GM12892 (cell line): ENCODE measurements around the gene DPF1.
A peak's percentile ranks its signal among the peaks of the same experiment; 100 is the strongest.
"Not testable (repeated sequence)": the region's sequence is repeated elsewhere in the genome, so short reads cannot be mapped to it uniquely, and the experiment has no call there.

Source experiments
- DNase-seq: peaks from one replicate; pipeline ENCODE4 v3.0.0; 2011; ENCODE audit not compliant: insufficient read length
- FAIRE-seq: peaks from 2 replicates; lab custom pipeline; 2011; peaks lifted over from hg19 to GRCh38; lab: Jason Lieb, UNC
- POLR2A ChIP-seq: IDR thresholded peaks from 2 replicates; pipeline ENCODE4 v1.6.1; 2011; ENCODE audit warnings: low read depth, low read length, control low read depth
- POLR2AphosphoS5 ChIP-seq: IDR thresholded peaks from 2 replicates; pipeline ENCODE4 v1.6.1; 2011; ENCODE audit warnings: low read depth, low read length, control low read depth
- TAF1 ChIP-seq: IDR thresholded peaks from 2 replicates; pipeline ENCODE4 v1.6.1; 2011; ENCODE audit warnings: low read depth, mild to moderate bottlenecking, control low read depth, low read length, borderline replicate concordance

DPF1 gene

GRCh38 chr19:38247126-38247525 lies 23.1 kb upstream of the DPF1 start:
- TF ChIP-seq POLR2A (no peak), TAF1 (no peak), POLR2AphosphoS5 (no peak)
- FAIRE-seq: no peak
- no peak for DNase-seq

- no peak for TF ChIP-seq POLR2AphosphoS5
- TF ChIP-seq POLR2A: no peak
- TF ChIP-seq TAF1: no peak
- FAIRE-seq (no peak), DNase-seq (no peak)
Measured at GRCh38 chr19:38245826-38246498, 21.9 kb upstream of the DPF1 start.

- FAIRE-seq: no peak
Measured at GRCh38 chr19:38243279-38243673, 19.3 kb upstream of the DPF1 start.

GRCh38 chr19:38239816-38240215 lies 15.8 kb upstream of the DPF1 start:
- FAIRE-seq: no peak
- no peak for DNase-seq
- no peak for TF ChIP-seq POLR2A
- no peak for TF ChIP-seq TAF1
- no peak for TF ChIP-seq POLR2AphosphoS5

More at GRCh38 chr19:38243279-38243673, 19.3 kb upstream of the DPF1 start:
- TF ChIP-seq POLR2AphosphoS5 (no peak), TAF1 (no peak), POLR2A (no peak)
- DNase-seq: no peak

GRCh38 chr19:38234615-38235014 lies 10.6 kb upstream of the DPF1 start:
- no peak for FAIRE-seq
- TF ChIP-seq TAF1 (no peak), POLR2A (no peak), POLR2AphosphoS5 (no peak)
- no peak for DNase-seq

- DNase-seq (peak; percentile 77), FAIRE-seq (peak; percentile 83)
- TF ChIP-seq TAF1: no peak
- no peak for TF ChIP-seq POLR2A
- no peak for TF ChIP-seq POLR2AphosphoS5
Measured at GRCh38 chr19:38233740-38234251, 9.8 kb upstream of the DPF1 start.

- DNase-seq: no peak
- TF ChIP-seq POLR2AphosphoS5: no peak
- TF ChIP-seq TAF1: no peak
- no peak for TF ChIP-seq POLR2A
- FAIRE-seq: no peak
Measured at GRCh38 chr19:38231918-38232317, 7.9 kb upstream of the DPF1 start.

- FAIRE-seq: not testable (repeated sequence)
Measured at GRCh38 chr19:38230506-38231133, 6.6 kb upstream of the DPF1 start.

GRCh38 chr19:38229585-38230073 lies 5.6 kb upstream of the DPF1 start:
- DNase-seq: peak; percentile 84
- peak; percentile 62 for FAIRE-seq
- TF ChIP-seq POLR2AphosphoS5 (no peak), TAF1 (no peak), POLR2A (no peak)

More at GRCh38 chr19:38230506-38231133, 6.6 kb upstream of the DPF1 start:
- not testable (repeated sequence) for DNase-seq

- DNase-seq (no peak), FAIRE-seq (no peak)
- TF ChIP-seq POLR2A: no peak
- TF ChIP-seq TAF1: no peak
- no peak for TF ChIP-seq POLR2AphosphoS5
Measured at GRCh38 chr19:38228491-38229439, 4.7 kb upstream of the DPF1 start.

- no peak for TF ChIP-seq POLR2AphosphoS5
- no peak for TF ChIP-seq TAF1
- no peak for TF ChIP-seq POLR2A
- no peak for DNase-seq
- no peak for FAIRE-seq
Measured at GRCh38 chr19:38228005-38228377, 4.0 kb upstream of the DPF1 start.
